Right lobe of liver (tissue), 6 donors: ENCODE measurements around the gene GUCA2A. TPM values are rescaled to one million over a fixed set of nuclear protein-coding genes. Genes with fewer than 3 reads are reported as not detected.

ENCODE experiments used
- ATAC-seq, 4 donors: fragments of 200-7000 bp; cut with Tn5 transposase; one replicate each; pipeline ENCODE4 v1.9.1; 2020; ENCODE audit warnings: mild to moderate bottlenecking in 4 of 4, moderate library complexity in 4 of 4
- DNase-seq, 3 donors: peaks; one replicate each; pipeline ENCODE4 v3.0.0-alpha.2; 2020
- H3K27ac ChIP-seq, 3 donors: fragments of 200-600 bp; one replicate each; pipeline ENCODE4 v1.8.0; 2022
- H3K27me3 ChIP-seq, 2 donors: fragments of 200-600 bp; one replicate each; pipeline ENCODE4 v1.8.0; 2022
- H3K36me3 ChIP-seq, 4 donors: fragments of 200-600 bp; sonication (generic) in 1 of 4; one replicate each; pipeline versions ENCODE4 v1.5.1 to v1.8.0; 2017 to 2022; ENCODE audit warnings: control low read depth in 1 of 4
- H3K4me1 ChIP-seq, 4 donors: fragments of 200-600 bp; sonication (generic) in 1 of 4; one replicate each; pipeline versions ENCODE4 v1.5.1 to v1.8.0; 2017 to 2022; ENCODE audit warnings: control low read depth in 1 of 4
- H3K4me3 ChIP-seq, 3 donors: fragments of 200-600 bp; one replicate each; pipeline ENCODE4 v1.8.0; 2022
- H3K9me3 ChIP-seq, 4 donors: fragments of 200-600 bp; sonication (generic) in 1 of 4; one replicate each; pipeline versions ENCODE4 v1.5.1 to v1.8.0; 2017 to 2022; ENCODE audit warnings: control low read depth in 1 of 4
- CTCF ChIP-seq, 4 donors: fragments of 200-600 bp in 3 of 4; fragments of 450-650 bp in 1 of 4; IDR thresholded peaks; one replicate each; pipeline versions ENCODE4 v1.5.1 to v1.8.0; 2016 to 2022; ENCODE audit warnings: antibody characterized with exemption in 4 of 4, mild to moderate bottlenecking in 2 of 4
- POLR2A ChIP-seq: fragments of 450-650 bp; IDR thresholded peaks from one replicate; pipeline ENCODE4 v1.6.1; 2017; ENCODE audit warnings: antibody characterized with exemption, mild to moderate bottlenecking
- WGBS: methylation state at CpG from one replicate; pipeline ENCODE4 v1.1.6; 2018; ENCODE audit warnings: low coverage, low lambda C conversion rate; ENCODE audit not compliant: insufficient coverage; ENCODE audit errors: missing lambda C conversion rate; 5-methylcytosine and 5-hydroxymethylcytosine counted together
- intact Hi-C, 2 donors: fragments of 100-400 bp; cut with DNase I; formaldehyde crosslinking; loops; one replicate each; pipeline versions ENCODE4 v1.11.2 to v1.14.1; 2022
- total RNA-seq, 6 experiments: library from RNA; depleted of rRNA in 2 of 6; stranded (reverse); fragments of >200 nt in 2 of 6; fragmentation: NEBNext Ultra II Directional in 3 of 6; extraction: Animal tissue kit (Norgen Biotek cat#: 25700) in 3 of 6; gene quantifications; one replicate each; pipeline versions ENCODE4 v1.1.0 to v1.2.4, GENCODE V29; 2016 to 2023
- donor health status: DM: no; HTN: yes; CAD: no.
- donor health status: DM: no; HTN: no; CAD: no.
- donor health status: DM: no; HTN: no; CAD: no.
- donor health status: DM: no; HTN: yes; CAD: no.
- donor health status: DM: no; HTN: yes; CAD: no.

The GUCA2A gene
- total RNA-seq, 6 experiments from 2014 or later, result not detected

GRCh38 chr1:42150651-42151050 lies 13.9 kb downstream of the GUCA2A start:
- no peak overlapping the region for H3K27ac ChIP-seq
- peaks cover 0 to 20% (median 3%) of the 10 kb centered on the region in 4 donors for H3K4me1 ChIP-seq
- H3K9me3 ChIP-seq, result no peaks in the 10 kb centered on the region
- DNase-seq (no peak), ATAC-seq (no peak)
- intact Hi-C loops, result no loop called here
- H3K36me3 ChIP-seq, result no peaks in the 10 kb centered on the region
- no peak for TF ChIP-seq POLR2A
- no peak overlapping the region for H3K4me3 ChIP-seq
- WGBS, result 49% methylated on average over 3 of the region's 5 CpGs
- no peaks in the 10 kb centered on the region for H3K27me3 ChIP-seq

- no peak for DNase-seq
- Histone ChIP-seq H3K36me3 (no peaks in the 10 kb centered on the region), H3K9me3 (no peaks in the 10 kb centered on the region), H3K27me3 (no peaks in the 10 kb centered on the region), H3K4me1 (peaks cover 0 to 15% (median 3%) of the 10 kb centered on the region in 4 donors), H3K4me3 (no peak overlapping the region), H3K27ac (no peak overlapping the region)
- intact Hi-C loops, result loop anchor here in 1 of 2 donors (10.0 kb wide), 1 partner anchor 607 kb away; no protein-coding TSS in a partner anchor
- WGBS, result 82% methylated on average over 1 of the region's 1 CpG
- ATAC-seq, result no peak
- TF ChIP-seq POLR2A (no peak), CTCF (IDR thresholded peaks at IDR 0.05) (no peak)
These were observed 16.4 kb downstream of the GUCA2A start for GRCh38 chr1:42148166-42148565.

GRCh38 chr1:42146626-42147320 lies 17.8 kb downstream of the GUCA2A start:
- Histone ChIP-seq H3K9me3 (no peaks in the 10 kb centered on the region), H3K4me3 (no peak overlapping the region), H3K27me3 (no peaks in the 10 kb centered on the region), H3K27ac (no peak overlapping the region), H3K4me1 (peaks cover 0 to 3% (median 0%) of the 10 kb centered on the region in 4 donors), H3K36me3 (no peaks in the 10 kb centered on the region)
- DNase-seq (peak; percentile 77 to 92 (median 86)), ATAC-seq (peak; percentile 95 to 98 (median 97))
- TF ChIP-seq POLR2A (no peak), CTCF (IDR thresholded peaks at IDR 0.05) (peak; percentile 82 to 98 (median 85))
- WGBS, result 4% methylated on average over 8 of the region's 19 CpGs
- intact Hi-C loops, result loop anchor here in 1 of 2 donors (10.0 kb wide), 1 partner anchor 608 kb away; no protein-coding TSS in a partner anchor

GRCh38 chr1:42145764-42146625 lies 18.6 kb downstream of the GUCA2A start:
- H3K9me3 ChIP-seq, result no peaks in the 10 kb centered on the region
- 72% methylated on average over 10 of the region's 41 CpGs for WGBS
- no peak overlapping the region for H3K4me3 ChIP-seq
- no peaks in the 10 kb centered on the region for H3K4me1 ChIP-seq
- TF ChIP-seq POLR2A (no peak), CTCF (IDR thresholded peaks at IDR 0.05) (no peak)
- intact Hi-C loops, result loop anchor here in 1 of 2 donors (10.0 kb wide), 1 partner anchor 609 kb away; no protein-coding TSS in a partner anchor
- DNase-seq (no peak), ATAC-seq (no peak)
- H3K27ac ChIP-seq, result no peak overlapping the region
- no peaks in the 10 kb centered on the region for H3K27me3 ChIP-seq
- no peaks in the 10 kb centered on the region for H3K36me3 ChIP-seq

GRCh38 chr1:42145389-42145716 lies 19.2 kb downstream of the GUCA2A start:
- ATAC-seq, result no peak
- Histone ChIP-seq H3K36me3 (no peaks in the 10 kb centered on the region), H3K4me1 (no peaks in the 10 kb centered on the region), H3K27ac (no peak overlapping the region), H3K9me3 (no peaks in the 10 kb centered on the region), H3K4me3 (no peak overlapping the region), H3K27me3 (no peaks in the 10 kb centered on the region)
- no peak for DNase-seq
- TF ChIP-seq CTCF (IDR thresholded peaks at IDR 0.05) (no peak), POLR2A (no peak)
- WGBS, result no CpG with 5 or more reads among the region's 8 CpGs
- intact Hi-C loops, result loop anchor here in 1 of 2 donors (10.0 kb wide), 1 partner anchor 609 kb away; no protein-coding TSS in a partner anchor
